ENCODE data around the gene PCSK4. TPM values are rescaled to one million over a fixed set of nuclear protein-coding genes. Genes with fewer than 3 reads are reported as not detected.

PCSK4 gene
- total RNA-seq, 1 donor, result 1.4 TPM

- H3K4me1 ChIP-seq (ENCODE audit: insufficient read depth, low read length), result no peaks in the 10 kb centered on the region
- H3K27me3 ChIP-seq (ENCODE audit: insufficient read depth, low read length), result peaks cover 26% of the 10 kb centered on the region
- no peaks in the 10 kb centered on the region for H4K20me1 ChIP-seq (ENCODE audit: insufficient read depth, low read length)
- TF ChIP-seq, protein P1, sequence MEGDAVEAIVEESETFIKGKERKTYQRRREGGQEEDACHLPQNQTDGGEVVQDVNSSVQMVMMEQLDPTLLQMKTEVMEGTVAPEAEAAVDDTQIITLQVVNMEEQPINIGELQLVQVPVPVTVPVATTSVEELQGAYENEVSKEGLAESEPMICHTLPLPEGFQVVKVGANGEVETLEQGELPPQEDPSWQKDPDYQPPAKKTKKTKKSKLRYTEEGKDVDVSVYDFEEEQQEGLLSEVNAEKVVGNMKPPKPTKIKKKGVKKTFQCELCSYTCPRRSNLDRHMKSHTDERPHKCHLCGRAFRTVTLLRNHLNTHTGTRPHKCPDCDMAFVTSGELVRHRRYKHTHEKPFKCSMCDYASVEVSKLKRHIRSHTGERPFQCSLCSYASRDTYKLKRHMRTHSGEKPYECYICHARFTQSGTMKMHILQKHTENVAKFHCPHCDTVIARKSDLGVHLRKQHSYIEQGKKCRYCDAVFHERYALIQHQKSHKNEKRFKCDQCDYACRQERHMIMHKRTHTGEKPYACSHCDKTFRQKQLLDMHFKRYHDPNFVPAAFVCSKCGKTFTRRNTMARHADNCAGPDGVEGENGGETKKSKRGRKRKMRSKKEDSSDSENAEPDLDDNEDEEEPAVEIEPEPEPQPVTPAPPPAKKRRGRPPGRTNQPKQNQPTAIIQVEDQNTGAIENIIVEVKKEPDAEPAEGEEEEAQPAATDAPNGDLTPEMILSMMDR (IDR thresholded peaks at IDR 0.05; ENCODE audit: extremely low read depth, low read depth, low read length), result no peak
- no peaks in the 10 kb centered on the region for H3K36me3 ChIP-seq (ENCODE audit: insufficient read depth, low read length)
- DNase-seq (ENCODE audit: insufficient read length, low spot score, missing footprints), result no peak
- H3K27ac ChIP-seq (ENCODE audit: low read depth, low read length), result no peak overlapping the region
- H3K9me3 ChIP-seq (ENCODE audit: low read depth, low read length), result peaks cover 5% of the 10 kb centered on the region
- no peaks in the 10 kb centered on the region for H3K79me2 ChIP-seq (ENCODE audit: insufficient read depth, low read length)
- H3K4me2 ChIP-seq (ENCODE audit: insufficient read depth, low read length), result no peak overlapping the region
- H3K4me3 ChIP-seq (ENCODE audit: insufficient read depth, low read length), result no peak overlapping the region
- H2AFZ ChIP-seq (ENCODE audit: low read length), result no peak overlapping the region
Measured at GRCh38 chr19:1510442-1510806, 20.3 kb upstream of the PCSK4 start.

GRCh38 chr19:1509602-1510441 is 19.7 kb upstream of the PCSK4 start:
- Histone ChIP-seq H2AFZ (ENCODE audit: low read length) (no peak overlapping the region), H3K4me2 (ENCODE audit: insufficient read depth, low read length) (no peak overlapping the region), H3K27me3 (ENCODE audit: insufficient read depth, low read length) (peaks cover 26% of the 10 kb centered on the region), H3K79me2 (ENCODE audit: insufficient read depth, low read length) (no peaks in the 10 kb centered on the region), H3K4me3 (ENCODE audit: insufficient read depth, low read length) (no peak overlapping the region), H3K27ac (ENCODE audit: low read depth, low read length) (no peak overlapping the region), H3K9me3 (ENCODE audit: low read depth, low read length) (peaks cover 6% of the 10 kb centered on the region), H4K20me1 (ENCODE audit: insufficient read depth, low read length) (no peaks in the 10 kb centered on the region), H3K4me1 (ENCODE audit: insufficient read depth, low read length) (no peaks in the 10 kb centered on the region), H3K36me3 (ENCODE audit: insufficient read depth, low read length) (no peaks in the 10 kb centered on the region)
- no peak for DNase-seq (ENCODE audit: insufficient read length, low spot score, missing footprints)
- TF ChIP-seq, protein P1 (IDR thresholded peaks at IDR 0.05; ENCODE audit: extremely low read depth, low read depth, low read length), result no peak

DNA sequence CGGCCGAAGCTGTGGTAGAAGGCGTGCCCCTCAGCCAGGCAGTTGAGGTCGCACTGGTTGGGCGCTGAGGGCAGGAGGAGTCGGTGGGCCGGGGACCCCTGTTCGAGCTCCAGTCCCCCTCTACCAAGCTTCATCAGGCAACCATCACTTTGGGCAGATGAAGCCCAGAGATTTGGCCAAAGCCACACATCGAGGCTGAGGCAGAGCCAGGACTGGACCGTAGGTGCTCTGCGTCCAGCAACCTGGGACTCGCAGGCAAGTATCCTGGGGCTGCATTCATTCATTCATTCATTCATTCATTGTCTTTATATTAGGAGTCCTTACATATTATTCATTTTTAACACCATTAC is 18.3 kb upstream of the PCSK4 start:
- Histone ChIP-seq H3K79me2 (ENCODE audit: insufficient read depth, low read length) (no peaks in the 10 kb centered on the region), H4K20me1 (ENCODE audit: insufficient read depth, low read length) (no peaks in the 10 kb centered on the region), H3K4me2 (ENCODE audit: insufficient read depth, low read length) (no peak overlapping the region), H3K9me3 (ENCODE audit: low read depth, low read length) (peaks cover 6% of the 10 kb centered on the region), H2AFZ (ENCODE audit: low read length) (no peak overlapping the region), H3K27me3 (ENCODE audit: insufficient read depth, low read length) (peaks cover 35% of the 10 kb centered on the region), H3K27ac (ENCODE audit: low read depth, low read length) (no peak overlapping the region), H3K36me3 (ENCODE audit: insufficient read depth, low read length) (no peaks in the 10 kb centered on the region), H3K4me1 (ENCODE audit: insufficient read depth, low read length) (no peaks in the 10 kb centered on the region), H3K4me3 (ENCODE audit: insufficient read depth, low read length) (no peak overlapping the region)
- TF ChIP-seq, protein P1 (IDR thresholded peaks at IDR 0.05; ENCODE audit: extremely low read depth, low read depth, low read length), result no peak
- no peak for DNase-seq (ENCODE audit: insufficient read length, low spot score, missing footprints)

DNA sequence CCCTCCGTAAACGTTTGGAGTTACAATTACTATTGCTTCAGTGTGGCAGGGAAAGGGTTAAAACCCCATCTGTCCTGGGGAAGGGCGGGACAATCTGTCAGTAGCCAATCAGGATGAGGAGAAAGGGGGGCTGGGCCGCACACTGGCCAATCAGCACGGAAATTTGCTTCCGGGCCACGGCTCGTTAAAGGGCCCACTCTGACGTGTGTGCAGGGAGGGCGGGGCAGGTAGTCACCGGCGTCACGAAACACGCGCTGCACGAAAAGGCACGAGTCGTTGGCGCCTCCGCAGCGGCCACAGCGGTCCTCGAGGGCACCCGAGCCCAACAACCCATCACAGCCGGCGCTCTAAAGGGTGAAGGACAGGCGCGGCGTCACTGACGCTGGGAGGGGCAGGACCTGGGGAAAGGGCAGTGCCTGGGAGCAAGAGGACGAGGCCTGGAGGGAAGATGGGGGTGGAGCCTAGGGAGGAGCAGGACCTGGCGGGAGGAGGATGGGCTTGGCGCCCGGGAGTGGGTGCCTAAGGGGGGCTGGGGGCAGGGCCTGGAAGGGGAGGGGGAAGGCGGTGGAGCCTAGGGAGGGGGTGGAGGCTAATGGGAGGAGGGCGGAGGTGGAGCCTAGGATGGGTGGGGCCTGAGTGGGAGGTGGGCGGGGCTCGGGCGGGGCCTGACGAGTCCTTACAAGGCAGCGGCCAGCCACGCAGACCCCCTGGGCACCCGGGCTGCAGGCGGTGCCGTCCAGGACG is 17.8 kb upstream of the PCSK4 start:
- Histone ChIP-seq H3K4me3 (ENCODE audit: insufficient read depth, low read length) (peak overlapping the region; percentile 71), H3K4me1 (ENCODE audit: insufficient read depth, low read length) (no peaks in the 10 kb centered on the region), H3K9me3 (ENCODE audit: low read depth, low read length) (peaks cover 6% of the 10 kb centered on the region), H4K20me1 (ENCODE audit: insufficient read depth, low read length) (no peaks in the 10 kb centered on the region), H2AFZ (ENCODE audit: low read length) (peak overlapping the region; percentile 94), H3K4me2 (ENCODE audit: insufficient read depth, low read length) (peak overlapping the region; percentile 72), H3K36me3 (ENCODE audit: insufficient read depth, low read length) (no peaks in the 10 kb centered on the region), H3K79me2 (ENCODE audit: insufficient read depth, low read length) (no peaks in the 10 kb centered on the region), H3K27ac (ENCODE audit: low read depth, low read length) (no peak overlapping the region), H3K27me3 (ENCODE audit: insufficient read depth, low read length) (peaks cover 40% of the 10 kb centered on the region)
- peak; percentile 100 for DNase-seq (ENCODE audit: insufficient read length, low spot score, missing footprints)
- TF ChIP-seq, protein P1 (IDR thresholded peaks at IDR 0.05; ENCODE audit: extremely low read depth, low read depth, low read length), result no peak
